ENCODE results near the gene APBA2. TPM values are rescaled to one million over a fixed set of nuclear protein-coding genes. Genes with fewer than 3 reads are reported as not detected.

APBA2 gene
- total and polyA plus RNA-seq, 11 donors = 0.16 to 1.3 (median 0.40) TPM; not detected in 2

GRCh38 chr15:28871168-28871567 lies 14.6 kb upstream of the APBA2 start:
- ATAC-seq = no peak
- Histone ChIP-seq H3K27me3 (peaks cover 0 to 3% (median 0%) of the 10 kb centered on the region in 9 donors), H3K9me3 (peaks cover 0 to 3% (median 0%) of the 10 kb centered on the region in 12 donors), H3K36me3 (no peaks in the 10 kb centered on the region), H3K4me3 (no peak overlapping the region), H3K4me1 (no peaks in the 10 kb centered on the region), H3K27ac (no peak overlapping the region)
- intact Hi-C loops (cut with DNase I) = no loop called here
- 74 to 89% (median 79%) methylated on average over 3 of the region's 3 CpGs for WGBS, 4 donors
- TF ChIP-seq, protein P1, sequence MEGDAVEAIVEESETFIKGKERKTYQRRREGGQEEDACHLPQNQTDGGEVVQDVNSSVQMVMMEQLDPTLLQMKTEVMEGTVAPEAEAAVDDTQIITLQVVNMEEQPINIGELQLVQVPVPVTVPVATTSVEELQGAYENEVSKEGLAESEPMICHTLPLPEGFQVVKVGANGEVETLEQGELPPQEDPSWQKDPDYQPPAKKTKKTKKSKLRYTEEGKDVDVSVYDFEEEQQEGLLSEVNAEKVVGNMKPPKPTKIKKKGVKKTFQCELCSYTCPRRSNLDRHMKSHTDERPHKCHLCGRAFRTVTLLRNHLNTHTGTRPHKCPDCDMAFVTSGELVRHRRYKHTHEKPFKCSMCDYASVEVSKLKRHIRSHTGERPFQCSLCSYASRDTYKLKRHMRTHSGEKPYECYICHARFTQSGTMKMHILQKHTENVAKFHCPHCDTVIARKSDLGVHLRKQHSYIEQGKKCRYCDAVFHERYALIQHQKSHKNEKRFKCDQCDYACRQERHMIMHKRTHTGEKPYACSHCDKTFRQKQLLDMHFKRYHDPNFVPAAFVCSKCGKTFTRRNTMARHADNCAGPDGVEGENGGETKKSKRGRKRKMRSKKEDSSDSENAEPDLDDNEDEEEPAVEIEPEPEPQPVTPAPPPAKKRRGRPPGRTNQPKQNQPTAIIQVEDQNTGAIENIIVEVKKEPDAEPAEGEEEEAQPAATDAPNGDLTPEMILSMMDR (IDR thresholded peaks at IDR 0.05) = no peak
- no peak for TF ChIP-seq POLR2A (IDR thresholded peaks at IDR 0.05)
- peak in 1 of 5 donors; percentile 4 for DNase-seq

DNA sequence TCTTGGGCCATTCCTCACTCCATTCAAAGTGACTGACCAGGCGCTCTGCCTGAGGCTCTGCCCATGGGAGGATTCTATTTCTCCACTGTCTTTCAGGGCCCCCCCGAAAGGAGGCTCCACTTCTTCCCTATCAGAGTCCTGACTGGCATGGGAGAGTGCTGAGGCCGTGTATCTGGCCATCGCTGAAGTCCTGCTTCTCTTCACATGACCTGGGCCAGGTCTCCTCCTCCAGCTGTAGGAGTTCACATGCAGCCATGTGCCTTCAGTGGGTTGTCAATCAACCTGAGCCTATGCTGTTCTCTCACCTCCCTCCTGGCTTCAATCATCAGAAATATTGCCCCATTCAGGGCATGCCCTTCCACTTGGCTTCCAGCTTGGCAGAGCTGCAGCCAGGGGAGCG lies 12.8 kb upstream of the APBA2 start:
- Histone ChIP-seq H3K9me3 (peaks cover 0 to 3% (median 0%) of the 10 kb centered on the region in 12 donors), H3K4me1 (no peaks in the 10 kb centered on the region), H3K36me3 (no peaks in the 10 kb centered on the region), H3K4me3 (no peak overlapping the region), H3K27ac (no peak overlapping the region), H3K27me3 (peaks cover 0 to 4% (median 0%) of the 10 kb centered on the region in 9 donors)
- intact Hi-C loops (cut with DNase I) = no loop called here
- ATAC-seq = no peak
- 83 to 95% (median 87%) methylated on average over 5 of the region's 5 CpGs for WGBS, 4 donors
- no peak for DNase-seq
- TF ChIP-seq, protein P1 (IDR thresholded peaks at IDR 0.05) = no peak
- no peak for TF ChIP-seq POLR2A (IDR thresholded peaks at IDR 0.05)

DNA sequence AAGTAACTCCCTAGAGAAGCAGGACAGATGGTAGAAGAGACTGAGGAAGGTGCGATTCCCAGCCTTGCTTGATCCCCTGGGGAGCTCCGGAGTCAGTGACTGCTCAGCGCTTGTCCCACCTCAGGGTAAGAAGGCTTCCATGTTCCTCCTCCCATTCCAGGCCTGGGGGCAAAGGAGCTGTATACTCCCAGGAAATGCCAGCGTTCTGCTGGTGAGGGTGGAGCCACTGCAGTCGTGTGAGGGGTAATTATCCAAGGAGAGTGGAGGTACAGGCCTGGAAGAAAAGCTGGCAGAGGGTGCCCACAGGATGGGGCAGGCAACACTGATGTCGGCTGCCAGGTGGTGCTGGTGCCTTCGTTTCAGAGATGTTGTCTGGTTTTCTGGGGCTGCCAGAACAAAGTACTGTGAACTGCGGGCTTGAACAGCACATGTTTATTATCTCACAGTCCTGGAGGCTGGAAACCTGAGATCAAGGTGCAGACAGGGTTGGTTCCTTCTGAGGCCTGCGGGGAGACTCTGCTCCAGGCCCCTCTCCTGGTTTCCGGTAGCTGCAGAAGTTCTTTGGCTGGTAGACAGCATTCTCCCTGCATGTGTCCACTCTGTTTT lies 12.1 kb upstream of the APBA2 start:
- H3K27ac ChIP-seq = no peak overlapping the region
- WGBS, 4 donors = 59 to 79% (median 69%) methylated on average over 10 of the region's 10 CpGs
- H3K4me3 ChIP-seq = no peak overlapping the region
- H3K4me1 ChIP-seq = no peaks in the 10 kb centered on the region
- ATAC-seq = no peak
- DNase-seq = no peak
- TF ChIP-seq POLR2A (IDR thresholded peaks at IDR 0.05) = no peak
- TF ChIP-seq, protein P1 (IDR thresholded peaks at IDR 0.05) = no peak
- intact Hi-C loops (cut with DNase I) = no loop called here
- H3K36me3 ChIP-seq = no peaks in the 10 kb centered on the region
- peaks cover 0 to 3% (median 0%) of the 10 kb centered on the region in 12 donors for H3K9me3 ChIP-seq
- peaks cover 0 to 4% (median 0%) of the 10 kb centered on the region in 9 donors for H3K27me3 ChIP-seq

DNA sequence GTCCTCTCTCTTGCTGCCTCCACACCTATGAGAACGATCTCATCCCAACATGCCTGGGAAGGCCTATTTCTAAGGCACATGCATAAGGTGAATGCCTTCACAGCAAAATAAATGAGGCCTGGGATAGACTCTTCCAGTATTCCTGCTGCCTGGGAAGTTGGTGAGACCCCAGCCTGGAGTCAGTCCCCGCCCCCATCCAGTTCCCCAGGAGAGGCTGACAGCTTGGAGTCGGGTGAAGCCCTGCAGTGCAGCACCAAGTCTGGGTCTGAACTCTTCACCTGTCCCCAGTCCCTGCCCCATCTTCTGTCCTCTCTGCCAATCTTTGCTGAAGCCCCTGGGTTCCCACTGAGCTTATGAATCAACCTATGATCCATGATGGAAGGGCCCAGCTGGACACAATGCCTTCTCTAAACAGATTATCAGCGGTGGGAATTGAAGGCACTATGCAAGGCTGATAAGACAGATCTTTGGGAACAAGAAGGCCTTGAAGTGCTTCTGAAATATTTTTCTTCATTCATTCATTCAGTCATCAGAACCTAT lies 10.2 kb upstream of the APBA2 start:
- no peak overlapping the region for H3K27ac ChIP-seq
- H3K4me3 ChIP-seq = no peak overlapping the region
- no peaks in the 10 kb centered on the region for H3K4me1 ChIP-seq
- intact Hi-C loops (cut with DNase I) = no loop called here
- ATAC-seq (no peak), DNase-seq (no peak)
- H3K9me3 ChIP-seq = peaks cover 0 to 3% (median 0%) of the 10 kb centered on the region in 12 donors
- TF ChIP-seq, protein P1 (IDR thresholded peaks at IDR 0.05) = no peak
- TF ChIP-seq POLR2A (IDR thresholded peaks at IDR 0.05) = no peak
- WGBS, 4 donors = 61 to 80% (median 69%) methylated on average over 3 to 4 of the region's 4 CpGs
- H3K27me3 ChIP-seq = peaks cover 0 to 4% (median 0%) of the 10 kb centered on the region in 9 donors
- no peaks in the 10 kb centered on the region for H3K36me3 ChIP-seq

Data from heart left ventricle (tissue), 16 donors.